ENCODE data around the gene TLL2. TPM values are rescaled to one million over a fixed set of nuclear protein-coding genes. Genes with fewer than 3 reads are reported as not detected.

Gene TLL2
- total RNA-seq, 2 donors from 2014 or later: 0.28 to 0.32 TPM

GRCh38 chr10:96453856-96454583, 59.7 kb downstream of the TLL2 start:
- no peaks in the 10 kb centered on the region for H3K27me3 ChIP-seq (replicated peaks; ENCODE audit: insufficient read depth)
- H3K4me1 ChIP-seq (replicated peaks): no peaks in the 10 kb centered on the region
- 75% methylated on average over 3 of the region's 3 CpGs for WGBS
- TF ChIP-seq POLR2AphosphoS5 (IDR thresholded peaks at IDR 0.05) (no peak), POLR2A (IDR thresholded peaks at IDR 0.05) (no peak), CTCF (IDR thresholded peaks at IDR 0.05) (no peak)
- no peak overlapping the region for H3K4me3 ChIP-seq
- H3K27ac ChIP-seq: no peak overlapping the region
- intact Hi-C loops (cut with DNase I): no loop called here
- DNase-seq (ENCODE audit: low spot score): no peak
- no peaks in the 10 kb centered on the region for H3K36me3 ChIP-seq
- H3K9me3 ChIP-seq: no peaks in the 10 kb centered on the region

- no peak for TF ChIP-seq POLR2AphosphoS5 (IDR thresholded peaks at IDR 0.05)
- TF ChIP-seq POLR2A (IDR thresholded peaks at IDR 0.05): no peak
- no peak for TF ChIP-seq CTCF (IDR thresholded peaks at IDR 0.05)
- Histone ChIP-seq H3K27me3 (replicated peaks; ENCODE audit: insufficient read depth) (no peaks in the 10 kb centered on the region), H3K27ac (no peak overlapping the region), H3K9me3 (no peaks in the 10 kb centered on the region), H3K36me3 (no peaks in the 10 kb centered on the region), H3K4me1 (replicated peaks) (no peaks in the 10 kb centered on the region), H3K4me3 (no peak overlapping the region)
- intact Hi-C loops (cut with DNase I): no loop called here
- 43% methylated on average over 7 of the region's 7 CpGs for WGBS
- no peak for DNase-seq (ENCODE audit: low spot score)
Observed at GRCh38 chr10:96452494-96453153, 61.1 kb downstream of the TLL2 start.

GRCh38 chr10:96450529-96451207, 63.1 kb downstream of the TLL2 start:
- WGBS: 75% methylated on average over 12 of the region's 12 CpGs
- DNase-seq (ENCODE audit: low spot score): no peak
- no peaks in the 10 kb centered on the region for H3K27me3 ChIP-seq (replicated peaks; ENCODE audit: insufficient read depth)

GRCh38 chr10:96448558-96448957, 65.2 kb downstream of the TLL2 start:
- WGBS: 66% methylated on average over 4 of the region's 4 CpGs
- TF ChIP-seq POLR2A (IDR thresholded peaks at IDR 0.05) (no peak), POLR2AphosphoS5 (IDR thresholded peaks at IDR 0.05) (no peak), CTCF (IDR thresholded peaks at IDR 0.05) (no peak)
- DNase-seq (ENCODE audit: low spot score): no peak
- Histone ChIP-seq H3K4me1 (replicated peaks) (no peaks in the 10 kb centered on the region), H3K4me3 (no peak overlapping the region), H3K36me3 (no peaks in the 10 kb centered on the region), H3K27me3 (replicated peaks; ENCODE audit: insufficient read depth) (no peaks in the 10 kb centered on the region), H3K9me3 (no peaks in the 10 kb centered on the region), H3K27ac (no peak overlapping the region)
- intact Hi-C loops (cut with DNase I): no loop called here

More at GRCh38 chr10:96450529-96451207, 63.1 kb downstream of the TLL2 start:
- Histone ChIP-seq H3K36me3 (no peaks in the 10 kb centered on the region), H3K27ac (no peak overlapping the region), H3K9me3 (no peaks in the 10 kb centered on the region), H3K4me3 (no peak overlapping the region), H3K4me1 (replicated peaks) (no peaks in the 10 kb centered on the region)
- intact Hi-C loops (cut with DNase I): no loop called here
- TF ChIP-seq CTCF (IDR thresholded peaks at IDR 0.05) (no peak), POLR2AphosphoS5 (IDR thresholded peaks at IDR 0.05) (no peak), POLR2A (IDR thresholded peaks at IDR 0.05) (no peak)
